Stimulated activated CD8-positive, alpha-beta memory T cell treated with anti-CD3 and anti-CD28 coated beads, Interleukin-7, amount 100 ng/mL, for 48 hours (primary cell): ENCODE results near the gene CEACAM6.
A peak's percentile ranks its signal among the peaks of the same experiment; 100 is the strongest.

Experiments
- DNase-seq, 2 donors: peaks; one replicate each; pipeline ENCODE4 v3.0.0-alpha.2; 2020; ENCODE audit warnings: low read depth in 1 of 2; ENCODE audit errors: extremely low read depth in 1 of 2

Gene CEACAM6

DNA sequence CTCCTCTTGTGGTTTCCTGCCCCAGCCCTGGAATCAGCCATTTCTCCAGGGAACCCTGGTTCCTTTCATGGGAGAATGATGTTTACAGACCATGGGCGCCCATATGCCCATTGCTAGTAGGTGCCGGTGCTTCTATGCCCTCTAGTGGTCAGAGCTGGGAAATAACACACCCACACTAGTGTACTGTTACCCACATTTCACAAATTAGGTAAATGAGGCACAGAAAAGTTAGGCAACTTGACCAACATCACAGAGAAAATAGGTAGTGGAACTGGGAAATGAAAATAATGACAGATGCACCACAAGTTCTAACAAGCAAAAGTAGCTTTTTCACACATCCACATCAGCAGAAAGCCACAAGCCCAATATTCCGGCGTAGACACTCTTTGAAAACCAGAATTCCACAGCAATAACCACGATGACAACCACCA lies 39.7 kb downstream of the CEACAM6 start:
- DNase-seq: peak in 1 of 2 donors; percentile 47

DNA sequence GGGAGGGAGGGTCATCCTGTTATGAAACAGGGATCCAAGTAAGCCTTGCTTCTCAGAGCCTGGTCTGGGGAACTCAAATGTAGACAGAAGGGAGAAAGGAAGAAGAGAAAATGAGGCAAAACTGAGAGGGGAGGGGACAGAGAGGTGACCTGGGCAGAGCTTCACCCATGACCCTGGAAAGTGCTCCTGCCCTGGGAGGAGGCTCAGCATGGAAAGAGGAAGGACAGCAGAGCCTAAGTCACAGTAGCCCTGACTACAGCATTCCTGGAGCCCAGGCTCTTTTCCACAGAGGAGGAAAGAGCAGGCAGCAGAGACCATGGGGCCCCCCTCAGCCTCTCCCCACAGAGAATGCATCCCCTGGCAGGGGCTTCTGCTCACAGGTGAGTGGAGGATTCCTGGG lies 41.0 kb downstream of the CEACAM6 start, which contains the start of gene CEACAM3:
Gene CEACAM3 (plus strand): TSS at position 226 of the 400 bp plus-strand sequence. CDS start 91 bp downstream, at position 317.
- no peak for DNase-seq

DNA sequence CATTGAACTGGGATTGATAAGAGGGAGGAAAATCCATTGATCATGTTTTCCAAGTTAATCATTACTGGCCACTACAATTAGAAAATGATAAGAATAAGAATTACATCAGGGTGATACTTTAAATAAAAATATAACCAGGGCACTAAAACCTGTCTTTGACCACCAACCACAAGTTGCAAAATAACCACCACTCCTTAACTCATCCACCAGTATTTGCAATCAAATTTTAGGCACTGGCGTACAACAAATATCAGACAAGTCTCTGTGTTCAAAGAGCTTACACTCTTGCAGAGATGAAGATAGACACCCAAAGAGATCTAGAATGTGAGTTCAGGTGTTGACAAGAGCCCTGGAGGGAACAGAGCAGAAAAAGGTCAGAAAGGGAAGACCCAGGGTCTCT lies 41.6 kb downstream of the CEACAM6 start:
- no peak for DNase-seq

DNA sequence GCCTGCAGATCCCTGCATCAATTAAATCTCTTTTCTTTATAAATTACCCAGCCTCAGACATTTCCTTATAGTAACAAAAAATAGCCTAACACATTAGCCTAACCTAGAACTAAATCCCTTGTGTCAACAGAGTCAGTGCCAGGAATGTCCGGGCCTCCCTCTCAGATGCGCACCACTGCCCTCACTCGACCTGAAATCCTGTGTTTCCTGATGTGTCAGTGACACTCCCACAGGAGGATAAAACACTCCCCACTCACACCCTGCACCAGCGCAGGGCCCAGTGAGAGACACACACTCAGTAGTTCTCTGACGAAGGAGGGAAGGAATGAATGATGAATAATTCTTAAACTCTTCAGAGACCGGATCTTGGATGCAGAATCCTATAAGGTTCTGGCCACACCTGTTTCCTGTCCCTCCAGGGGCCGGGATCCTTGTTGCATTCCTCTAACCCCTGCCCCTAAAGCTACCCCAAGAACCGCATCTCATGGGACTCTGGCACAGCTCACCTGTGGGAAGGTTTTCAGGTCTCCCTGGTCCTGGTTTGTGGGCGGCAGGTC lies 44.2 kb downstream of the CEACAM6 start:
- DNase-seq: no peak

DNA sequence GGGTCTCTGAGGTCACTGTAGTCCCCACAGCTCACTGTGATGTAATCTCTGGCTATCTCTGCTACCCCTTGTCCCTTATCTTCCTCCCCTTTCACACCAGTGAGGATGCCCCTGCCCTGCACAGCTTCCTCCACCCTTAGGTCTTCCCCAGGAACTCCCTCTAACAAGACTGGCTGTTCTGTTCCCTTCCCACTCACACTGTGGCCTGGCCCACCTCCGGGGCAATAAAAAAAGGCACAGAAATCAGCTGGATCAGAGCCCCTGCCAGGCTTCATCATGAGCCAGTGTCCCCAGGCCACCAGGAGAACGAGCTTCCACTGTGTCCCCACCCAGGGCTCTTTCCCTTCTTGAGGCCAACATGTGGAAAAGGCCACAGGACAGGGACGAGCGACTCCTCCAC lies 45.7 kb downstream of the CEACAM6 start:
- no peak for DNase-seq

DNA sequence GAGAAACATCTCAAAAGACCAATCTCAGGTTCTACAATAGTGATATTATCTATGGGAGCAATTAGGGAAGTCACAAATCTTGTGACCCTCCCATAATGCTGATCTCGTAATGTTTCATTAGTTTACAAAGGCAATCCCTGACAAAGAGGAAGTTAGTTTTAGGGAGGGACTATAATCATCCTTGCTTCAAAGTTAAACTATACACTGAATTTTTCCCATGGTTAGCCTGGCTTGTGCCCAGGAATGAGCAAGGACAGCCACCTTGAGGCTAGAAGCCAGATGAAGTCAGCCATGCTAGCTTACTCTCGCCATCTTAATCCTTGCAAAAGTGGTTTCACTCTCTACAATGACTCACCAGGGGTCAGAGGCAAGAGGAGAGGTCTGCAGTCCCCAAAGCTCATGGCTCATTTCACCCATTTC lies 46.5 kb downstream of the CEACAM6 start:
- DNase-seq: no peak

DNA sequence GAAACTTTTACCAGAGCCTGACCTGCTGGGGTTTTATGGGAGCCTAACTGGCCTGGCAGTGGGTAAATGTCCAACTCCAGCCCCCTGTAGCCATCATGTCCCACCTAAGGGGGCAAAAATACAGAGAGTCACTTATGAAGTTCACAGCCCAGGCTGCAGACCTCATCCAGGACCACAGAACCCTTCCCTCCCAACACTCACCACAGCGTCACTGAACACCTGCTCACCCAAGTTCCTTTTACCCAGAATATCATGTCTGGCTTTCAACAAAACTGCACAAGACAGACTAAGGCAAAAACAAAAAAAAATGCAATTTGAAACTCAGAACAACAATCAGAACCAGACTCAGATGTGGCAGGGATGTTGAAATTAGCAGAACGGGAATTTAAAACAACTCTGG lies 47.4 kb downstream of the CEACAM6 start:
- DNase-seq: no peak

DNA sequence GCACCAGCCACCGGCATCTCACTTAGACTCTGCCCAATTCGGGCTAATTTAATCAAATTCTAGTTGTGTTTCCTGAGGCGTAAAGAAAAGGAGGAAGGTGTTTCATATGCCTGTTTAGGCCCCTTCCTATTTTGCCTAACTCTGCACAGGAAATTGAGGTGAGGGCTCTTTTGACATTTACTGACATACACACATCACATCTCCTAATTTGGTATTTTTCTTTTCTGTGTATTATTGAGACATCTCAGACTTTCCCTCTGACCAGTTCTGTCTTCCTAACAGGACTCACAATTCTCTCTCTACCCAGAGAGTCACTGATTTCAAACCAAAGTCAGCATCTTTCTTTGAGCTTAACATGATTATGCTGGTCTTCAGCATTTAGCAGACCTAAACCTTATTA lies 49.0 kb downstream of the CEACAM6 start:
- no peak for DNase-seq

DNA sequence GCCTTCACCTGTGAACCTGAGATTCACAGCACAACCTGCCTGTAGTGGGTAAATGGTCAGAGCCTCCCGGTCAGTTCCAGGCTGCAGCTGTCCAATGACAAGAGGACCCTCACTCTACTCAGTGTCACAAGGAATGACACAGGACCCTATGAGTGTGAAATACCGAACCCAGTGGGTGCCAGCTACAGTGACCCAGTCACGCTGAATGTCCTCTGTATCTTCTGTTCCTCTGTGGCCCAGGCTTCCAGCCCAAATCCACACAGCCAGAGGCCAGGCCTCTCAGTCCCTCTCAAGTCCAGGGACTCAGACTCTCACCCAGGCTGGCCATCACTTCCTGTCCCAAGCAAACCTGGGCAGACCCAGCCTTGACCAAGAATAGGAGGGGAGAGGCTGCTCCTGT lies 51.8 kb downstream of the CEACAM6 start:
- no peak for DNase-seq

DNA sequence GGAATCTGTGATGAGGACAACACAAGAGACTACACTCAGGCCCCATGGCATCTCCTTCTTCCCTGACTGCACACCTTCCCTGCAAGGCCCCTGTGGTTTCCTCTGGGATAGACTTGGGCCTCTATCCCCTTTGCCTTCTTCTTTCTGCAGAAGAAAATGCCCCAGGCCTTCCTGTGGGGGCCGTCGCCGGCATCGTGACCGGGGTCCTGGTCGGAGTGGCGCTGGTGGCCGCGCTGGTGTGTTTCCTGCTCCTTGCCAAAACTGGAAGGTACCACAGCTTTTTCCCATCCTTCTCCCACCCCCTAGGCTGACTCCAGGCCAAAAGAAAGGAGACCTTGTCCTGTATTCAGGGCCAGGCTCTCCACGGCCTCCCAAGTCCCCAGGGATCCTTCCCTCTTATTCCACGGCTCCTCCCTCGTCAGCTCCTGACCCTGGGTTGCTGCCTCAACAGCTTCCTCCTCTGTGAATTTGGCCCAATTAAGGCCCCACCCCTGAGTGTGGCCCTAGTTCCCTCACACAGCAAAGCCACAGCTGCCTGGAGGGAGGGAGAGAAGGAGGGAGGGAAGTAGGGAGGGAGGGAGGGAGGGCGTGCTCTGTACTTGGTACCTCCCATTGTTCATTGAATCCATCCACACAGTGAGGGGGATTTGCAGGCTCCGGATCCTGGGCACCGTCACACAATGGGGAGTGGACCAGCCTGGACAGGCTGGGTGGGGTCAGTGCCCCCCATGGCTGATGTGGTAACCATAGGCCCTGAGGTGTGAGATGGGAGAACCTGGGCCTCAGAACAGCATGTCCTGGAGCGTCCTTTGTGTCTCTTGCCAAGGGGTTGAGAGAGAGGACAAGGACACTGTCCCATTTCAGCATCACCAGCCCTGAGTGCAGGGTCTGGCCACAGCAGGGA lies 53.6 kb downstream of the CEACAM6 start:
- DNase-seq: no peak

DNA sequence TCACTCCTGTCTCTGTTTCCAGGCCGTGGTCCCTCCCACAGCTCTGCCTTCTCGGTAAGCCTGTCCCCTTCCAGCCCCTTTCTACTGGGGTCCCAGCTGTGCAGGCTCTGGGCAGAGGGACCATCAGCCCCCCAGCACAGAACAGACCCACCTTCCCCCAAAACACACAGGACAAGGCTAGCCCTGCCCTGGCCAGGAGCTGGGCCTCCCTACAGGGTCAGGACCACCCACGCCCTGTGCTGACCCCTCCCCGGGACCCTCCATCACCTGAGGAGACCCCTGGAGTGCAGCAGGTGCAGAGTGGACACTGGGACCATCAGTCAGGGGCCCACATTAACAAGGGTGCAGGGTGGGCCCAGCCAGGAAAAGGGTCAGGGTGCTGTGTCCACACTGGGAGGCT lies 55.0 kb downstream of the CEACAM6 start:
- no peak for DNase-seq

DNA sequence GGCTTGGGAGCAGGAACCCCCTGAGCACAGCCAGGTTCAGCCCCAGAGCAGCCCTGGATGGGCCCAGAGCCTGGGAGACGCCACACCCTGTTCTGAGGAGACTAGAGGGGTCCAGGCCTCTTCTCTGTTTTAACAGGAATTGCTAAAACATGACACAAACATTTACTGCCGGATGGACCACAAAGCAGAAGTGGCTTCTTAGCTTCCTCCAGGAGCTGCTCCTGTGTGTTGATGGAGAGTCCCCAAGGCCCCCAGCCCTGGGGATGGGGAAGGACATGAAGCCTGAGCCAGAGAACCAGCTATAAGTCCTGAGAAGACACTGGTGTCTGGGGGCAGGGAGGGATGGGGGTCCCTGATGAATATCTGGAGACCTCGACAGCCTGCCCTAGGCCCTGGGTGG lies 55.7 kb downstream of the CEACAM6 start:
- DNase-seq: no peak

DNA sequence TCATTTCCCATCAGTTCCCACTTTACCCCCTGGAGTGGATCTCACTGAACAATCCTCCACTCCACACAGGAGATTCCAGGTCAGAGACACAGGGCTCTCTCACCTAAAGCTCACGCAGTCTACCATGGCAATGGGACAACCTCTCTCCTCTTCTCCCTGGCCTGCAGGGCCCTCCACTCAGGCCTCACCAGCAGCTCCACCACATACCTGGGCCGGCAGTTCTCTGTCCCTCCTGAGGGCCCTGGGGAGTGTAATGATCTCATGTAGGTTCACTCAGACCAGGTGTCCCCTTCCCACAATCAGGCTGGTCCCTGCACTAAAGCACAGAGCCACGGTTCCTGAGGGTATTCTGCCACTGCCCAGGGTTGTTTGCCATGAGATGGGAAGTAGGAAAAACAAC lies 56.7 kb downstream of the CEACAM6 start:
- no peak for DNase-seq

DNA sequence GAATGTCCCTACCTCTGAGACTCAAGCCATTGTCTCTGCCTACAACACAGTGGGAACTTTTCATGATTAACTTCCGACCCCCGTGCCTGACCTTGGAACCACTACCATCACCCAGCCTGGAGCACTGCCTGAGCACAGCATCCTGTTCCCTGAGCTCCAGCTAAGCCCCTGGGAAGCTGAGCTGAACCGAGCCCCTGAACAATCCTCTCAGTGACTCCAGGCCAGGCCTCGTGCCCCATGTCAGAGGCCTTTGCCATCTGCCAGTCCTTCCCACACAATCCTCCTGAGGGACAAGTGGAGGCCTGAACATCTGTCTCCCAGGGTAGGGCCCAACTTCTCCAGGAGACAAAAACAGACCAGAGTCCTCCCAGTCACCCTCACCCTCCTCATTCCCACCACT lies 58.6 kb downstream of the CEACAM6 start:
- DNase-seq: no peak

DNA sequence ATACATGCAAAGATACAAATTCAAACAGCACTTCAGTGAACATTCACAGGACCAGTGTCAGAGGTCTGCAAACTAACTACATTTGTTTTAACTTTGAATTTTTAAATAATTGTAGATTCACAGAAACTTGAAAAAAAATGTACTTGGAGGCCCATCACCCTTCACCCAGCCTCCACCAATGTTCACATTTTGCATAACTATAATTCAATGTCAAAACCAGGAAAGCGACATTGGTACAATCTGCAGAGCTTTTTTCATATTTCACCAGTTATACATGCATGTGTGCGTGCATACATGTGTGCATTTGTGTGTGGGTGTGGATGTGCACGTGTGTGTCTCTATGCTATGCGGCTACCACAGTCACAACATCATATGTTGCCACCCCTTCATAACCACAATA lies 60.0 kb downstream of the CEACAM6 start:
- DNase-seq: no peak

DNA sequence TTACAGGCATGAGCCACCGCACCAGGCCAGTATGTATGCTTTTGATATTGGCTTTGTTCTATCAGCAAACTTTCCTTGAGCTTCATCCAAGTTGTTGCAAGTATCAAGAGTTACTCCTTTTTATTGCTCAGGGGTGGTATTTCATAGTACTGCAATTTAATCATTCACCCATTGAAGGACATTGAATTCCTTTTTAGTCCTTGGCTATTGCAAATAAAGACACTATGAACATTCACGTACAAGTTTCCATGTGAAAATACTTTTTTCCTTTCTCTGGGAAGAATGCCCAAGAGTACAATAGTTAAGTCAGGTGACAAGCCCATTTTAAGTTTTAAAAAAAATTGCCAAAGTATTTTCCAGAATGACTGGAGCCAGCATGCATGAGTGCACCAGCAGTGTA lies 61.4 kb downstream of the CEACAM6 start:
- no peak for DNase-seq

DNA sequence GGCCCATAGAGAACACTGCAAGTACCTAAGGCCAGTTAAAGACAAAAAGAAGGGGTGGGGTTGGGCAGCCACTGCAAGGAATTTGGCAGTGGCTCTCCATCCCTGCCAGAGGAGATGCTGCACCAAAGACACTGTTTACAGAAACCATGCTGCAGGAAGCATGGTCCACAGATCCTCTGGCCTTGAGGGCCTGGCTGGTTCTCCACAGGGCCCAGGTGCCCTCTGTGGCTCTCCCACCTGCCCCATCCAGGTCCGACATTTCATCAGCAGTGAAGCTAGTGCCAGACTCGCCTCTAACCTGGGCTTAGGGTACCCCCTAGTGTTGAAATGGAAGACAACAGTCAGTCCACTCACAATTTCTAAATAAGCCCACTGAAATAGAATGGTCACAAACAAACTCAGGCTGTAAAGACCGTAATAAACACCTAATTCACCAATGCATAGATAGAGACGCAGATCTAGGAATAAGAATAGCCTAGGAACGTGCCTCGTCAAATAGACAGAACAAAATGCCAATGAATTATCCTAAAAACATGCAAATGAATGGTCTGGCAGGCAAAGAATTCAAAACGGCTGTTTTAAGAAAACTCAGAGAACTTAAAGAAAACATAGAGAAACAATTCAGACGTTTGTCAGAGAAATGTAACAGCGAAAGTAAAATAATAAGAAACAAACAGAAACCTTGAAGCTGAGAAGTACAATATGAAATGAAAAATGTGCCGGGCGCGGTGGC lies 65.8 kb downstream of the CEACAM6 start:
- DNase-seq: peak; percentile 11 to 27
